NCI-H748 (cell line): ENCODE measurements around the gene EAF1.
A peak's percentile ranks its signal among the peaks of the same experiment; 100 is the strongest.
"Not testable (repeated sequence)": the region's sequence is repeated elsewhere in the genome, so short reads cannot be mapped to it uniquely, and the experiment has no call there.

Experiments
- DNase-seq: peaks from one replicate; lab custom pipeline; 2025; ENCODE audit not compliant: unreplicated experiment; lab: John Stamatoyannopoulos, UW

The EAF1 gene

DNA sequence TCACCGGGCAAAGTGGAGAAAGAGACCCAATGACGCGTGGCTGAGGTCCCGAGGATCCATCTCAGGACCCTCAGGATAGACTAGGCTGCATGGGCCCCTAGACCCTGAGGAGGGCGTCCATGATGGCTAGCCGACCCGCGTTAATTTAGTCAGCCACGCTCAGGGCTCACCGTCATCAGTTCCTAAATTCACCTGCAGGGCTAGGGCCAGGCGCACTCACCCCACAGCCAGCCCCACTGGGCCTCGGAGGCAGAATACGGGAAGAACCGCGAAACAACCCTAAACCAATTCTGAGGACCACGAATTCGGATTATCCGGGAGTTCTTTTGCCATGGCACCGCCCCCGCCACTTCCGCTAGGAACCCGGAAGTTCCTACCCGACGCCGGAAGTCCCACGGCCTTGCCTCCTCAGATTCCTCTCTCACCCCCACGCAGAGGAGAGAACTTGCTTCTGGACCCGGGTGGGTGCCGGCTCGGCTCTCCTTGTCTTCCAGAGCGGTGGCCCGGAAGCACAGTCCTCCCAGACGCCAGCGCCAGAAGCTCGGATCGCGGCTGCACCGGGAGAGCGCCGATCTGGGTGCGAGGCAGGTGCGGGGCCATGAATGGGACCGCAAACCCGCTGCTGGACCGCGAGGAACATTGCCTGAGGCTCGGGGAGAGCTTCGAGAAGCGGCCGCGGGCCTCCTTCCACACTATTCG is at the start of gene EAF1, which contains the start of gene METTL6:
Gene EAF1, plus strand, starts transcription at position 417 of the 699 bp plus-strand sequence. Its CDS starts 182 bp downstream, at position 599.
Gene METTL6, minus strand, starts transcription at position 363 of the 699 bp plus-strand sequence. CDS start 1,033 bp downstream, outside the sequence.
- DNase-seq: peak; percentile 79

DNA sequence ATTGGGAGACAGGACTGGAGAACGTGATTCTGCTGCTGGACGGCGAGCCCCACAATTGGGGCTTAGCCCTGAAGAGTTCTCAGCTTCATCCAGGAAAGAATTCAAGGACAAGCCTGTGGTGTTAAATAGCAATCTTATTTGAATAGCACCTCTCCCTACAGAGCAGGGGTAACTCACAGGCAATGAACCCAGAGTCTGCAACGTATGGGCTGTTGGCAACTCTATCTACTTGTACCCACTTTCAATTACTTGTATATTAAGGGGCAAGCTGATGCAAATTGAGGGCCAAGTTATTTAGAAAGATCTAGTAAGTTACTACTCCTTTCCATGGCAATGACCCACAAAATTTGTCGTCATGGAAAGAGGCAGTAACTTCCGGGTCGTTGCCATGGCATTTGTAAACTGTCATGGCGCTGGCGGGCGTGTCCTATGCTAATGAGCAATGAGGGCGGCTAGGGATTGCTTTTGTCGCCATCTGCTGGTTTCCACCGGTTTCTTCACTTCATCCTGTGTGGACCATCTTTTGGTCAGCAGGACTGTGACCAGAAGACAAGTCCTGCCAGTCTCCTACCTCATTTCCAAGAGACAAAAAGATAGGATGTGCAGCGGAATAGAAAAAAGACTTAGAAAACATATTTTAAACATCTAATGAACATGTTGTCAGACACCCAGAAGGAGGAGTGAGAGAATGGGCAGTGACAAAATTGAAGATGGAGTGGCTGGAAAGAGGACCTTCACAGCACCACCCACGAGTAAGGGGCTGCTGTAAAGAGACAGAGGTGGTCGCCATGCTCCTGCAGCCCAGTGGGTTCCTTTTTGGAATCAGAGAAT is 49.2 kb upstream of the EAF1 start:
- DNase-seq: peak; percentile 90

DNA sequence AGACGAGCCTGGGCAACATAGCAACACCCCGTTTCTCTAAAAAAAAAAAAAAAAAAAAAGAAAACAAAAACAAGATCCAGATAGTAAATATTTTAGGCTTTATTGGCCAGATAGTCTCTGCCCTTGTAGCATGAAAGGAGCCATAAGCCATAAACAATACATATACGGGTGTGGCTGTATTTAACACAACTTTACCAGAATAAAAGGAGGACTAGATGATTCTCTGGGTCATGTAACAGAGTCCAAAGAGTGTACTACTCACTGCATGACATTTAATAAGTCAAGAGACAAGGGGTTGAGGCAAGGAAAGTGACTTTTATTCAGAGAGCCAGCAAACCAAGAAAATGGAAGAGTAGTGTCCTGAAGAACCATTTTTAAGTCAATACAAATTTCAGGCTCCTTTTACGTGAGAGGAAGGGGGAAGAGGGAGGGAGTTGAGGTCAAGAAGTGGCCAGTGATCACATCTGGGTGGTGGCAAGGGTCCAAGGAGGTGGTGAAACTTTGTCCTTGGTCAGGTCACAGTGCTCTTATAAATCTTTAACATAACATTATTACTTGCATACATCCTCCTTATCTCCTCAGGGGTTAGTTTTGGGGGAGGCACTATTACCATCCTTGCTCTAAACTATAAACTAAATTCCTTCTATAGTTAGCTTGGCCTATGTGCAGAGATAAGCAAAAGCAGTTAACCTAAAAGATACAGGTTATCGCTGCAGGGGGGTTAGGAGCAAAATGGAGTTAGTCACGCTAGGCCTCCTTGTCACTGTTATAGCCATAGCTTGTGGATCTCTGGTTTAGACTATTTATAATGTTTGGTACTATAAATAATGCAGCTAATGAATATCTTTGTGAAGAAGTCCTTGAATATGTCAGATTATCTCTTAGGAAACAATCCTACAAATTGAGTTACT is 46.2 kb upstream of the EAF1 start:
- no peak for DNase-seq

DNA sequence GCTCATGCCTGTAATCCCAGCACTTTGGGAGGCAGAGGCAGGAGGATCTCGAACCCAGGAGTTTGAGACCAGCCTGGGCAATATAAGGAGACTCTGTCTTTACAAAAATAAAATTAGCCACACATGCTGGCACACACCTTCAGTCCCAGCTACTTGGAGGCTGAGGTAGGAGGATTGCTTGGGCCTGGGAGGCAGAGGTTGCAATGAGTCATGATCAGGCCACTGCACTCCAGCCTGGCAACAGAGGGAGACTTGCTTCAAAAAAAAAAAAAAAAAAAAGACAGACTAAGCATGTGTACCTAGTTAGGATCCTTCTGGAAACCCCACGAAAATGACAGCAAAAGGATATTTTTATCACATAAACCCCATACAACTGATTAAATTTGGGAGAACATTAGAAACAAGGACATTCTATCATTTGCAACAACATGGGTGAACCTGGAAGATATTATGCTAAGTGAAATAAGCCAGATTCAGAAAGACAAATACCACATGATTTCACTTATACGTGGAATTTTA is 44.9 kb upstream of the EAF1 start:
- DNase-seq: no peak

DNA sequence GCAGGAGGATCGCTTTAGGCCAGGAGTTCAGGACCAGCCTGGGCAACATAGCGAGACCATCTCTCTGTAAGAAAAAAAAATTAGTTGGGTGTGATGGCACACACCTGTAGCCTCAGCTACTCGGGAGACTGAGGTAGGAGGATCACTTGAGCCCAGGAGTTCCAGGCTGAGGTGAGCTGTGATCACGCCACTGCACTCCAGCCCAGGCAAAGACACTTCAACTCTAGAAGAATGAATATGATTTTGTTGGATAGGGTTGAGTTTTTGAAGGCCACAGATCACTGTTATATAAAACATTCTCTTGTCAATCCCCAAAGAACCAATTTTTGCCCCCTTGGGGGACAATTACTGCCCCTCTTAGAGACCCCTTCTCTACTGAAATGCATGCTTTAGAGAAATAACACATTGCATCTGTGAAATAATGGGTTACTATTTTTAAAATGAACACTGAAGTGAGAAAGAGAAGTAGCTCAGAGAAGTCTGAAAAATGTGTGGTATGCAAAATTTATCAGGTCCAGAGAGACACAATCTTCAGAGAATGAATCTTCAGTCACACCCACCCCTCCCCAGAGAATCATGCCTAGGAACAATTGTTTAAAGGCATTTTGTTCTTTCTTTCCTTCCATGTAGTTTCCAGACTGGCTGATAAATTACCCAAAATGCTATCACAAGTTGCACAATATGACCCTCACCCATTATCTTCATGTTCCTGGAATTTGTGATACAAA is 42.7 kb upstream of the EAF1 start:
- DNase-seq: no peak

DNA sequence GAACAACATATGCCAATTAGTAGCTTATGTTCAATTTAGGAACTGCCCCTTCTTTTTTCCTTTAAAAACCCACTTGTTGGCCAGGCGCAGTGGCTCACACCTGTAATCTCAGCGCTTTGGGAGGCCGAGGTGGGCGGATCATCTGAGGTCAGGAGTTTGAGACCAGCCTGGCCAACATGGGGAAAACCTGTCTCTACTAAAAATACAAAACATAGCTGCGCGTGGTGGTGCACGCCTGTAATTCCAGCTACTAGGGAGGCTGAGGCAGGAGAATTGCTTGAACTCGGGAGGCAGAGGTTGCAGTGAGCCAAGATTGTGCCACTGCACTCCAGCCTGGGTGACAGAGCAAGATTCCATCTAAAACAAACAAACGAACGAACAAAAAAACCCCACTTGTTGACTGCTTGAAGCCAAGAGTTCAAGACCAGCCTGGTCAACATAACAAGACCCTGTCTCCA is 42.1 kb upstream of the EAF1 start:
- not testable (repeated sequence) for DNase-seq

DNA sequence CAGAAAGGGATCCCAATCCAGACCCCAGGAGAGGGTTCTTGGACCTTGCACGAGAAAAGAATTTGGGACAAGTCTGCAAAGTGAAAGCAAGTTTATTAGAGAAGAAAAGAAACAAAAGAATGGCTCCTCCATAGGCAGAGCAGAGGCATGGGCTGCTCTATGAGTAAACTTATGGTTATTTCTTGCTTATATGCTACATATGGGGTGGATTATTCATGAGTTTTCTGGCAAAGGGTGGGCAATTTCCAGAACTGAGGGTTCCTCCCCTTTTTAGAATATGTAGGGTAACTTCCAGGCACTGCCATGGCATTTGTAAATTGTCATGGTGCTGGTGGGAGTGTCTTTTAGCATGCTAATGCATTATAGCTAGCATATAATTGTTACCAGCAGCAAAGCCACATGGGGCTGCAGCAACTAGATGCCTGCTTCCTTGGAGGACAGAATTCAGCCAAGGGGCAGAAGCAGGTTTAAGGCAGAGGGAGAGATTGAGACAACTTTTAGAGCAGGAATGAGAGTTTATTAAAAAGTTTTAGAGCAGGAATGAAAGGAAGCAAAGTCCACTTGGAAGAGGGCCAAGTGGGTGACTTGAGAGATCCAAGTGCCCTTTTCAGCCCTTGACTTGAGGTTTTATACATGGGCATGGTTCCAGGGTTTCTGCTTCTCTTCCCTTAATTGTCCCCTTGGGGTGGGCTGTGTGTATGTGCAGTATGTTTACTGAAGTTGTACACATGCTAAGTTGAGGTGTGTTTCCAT is 41.3 kb upstream of the EAF1 start:
- DNase-seq: no peak

DNA sequence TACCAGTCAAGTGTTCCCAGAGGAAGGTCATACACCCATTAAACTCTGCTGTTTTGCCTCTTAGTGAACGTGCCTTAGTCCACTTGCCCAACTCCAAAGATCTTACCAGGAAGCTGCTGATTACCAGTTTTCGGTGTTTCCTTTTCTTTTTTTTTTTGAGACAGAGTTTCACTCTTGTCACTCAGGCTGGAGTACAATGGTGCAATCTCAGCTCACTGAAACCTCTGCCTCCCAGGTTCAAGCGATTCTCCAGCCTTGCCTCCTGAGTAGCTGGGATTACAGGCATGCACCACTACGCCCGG is 40.8 kb upstream of the EAF1 start:
- not testable (repeated sequence) for DNase-seq

DNA sequence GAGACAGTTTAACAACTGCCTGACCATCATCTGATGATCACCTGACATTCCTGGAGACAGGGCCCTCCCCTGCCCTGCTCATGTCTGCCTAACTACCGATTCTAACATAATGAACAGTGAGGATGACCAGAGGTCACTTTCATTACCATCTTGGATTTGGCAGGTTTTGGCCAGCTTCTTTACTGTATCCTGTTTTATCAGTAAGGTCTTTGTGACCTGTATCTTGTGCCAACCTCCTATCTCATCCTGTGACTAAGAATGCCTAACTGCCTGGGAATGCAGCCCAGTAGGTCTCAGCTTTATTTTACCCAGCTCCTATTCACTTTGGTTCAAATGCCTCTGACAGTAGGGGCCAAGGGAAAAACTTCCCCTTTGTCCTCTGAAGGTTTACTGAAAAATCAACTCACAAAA is 40.2 kb upstream of the EAF1 start:
- DNase-seq: no peak

DNA sequence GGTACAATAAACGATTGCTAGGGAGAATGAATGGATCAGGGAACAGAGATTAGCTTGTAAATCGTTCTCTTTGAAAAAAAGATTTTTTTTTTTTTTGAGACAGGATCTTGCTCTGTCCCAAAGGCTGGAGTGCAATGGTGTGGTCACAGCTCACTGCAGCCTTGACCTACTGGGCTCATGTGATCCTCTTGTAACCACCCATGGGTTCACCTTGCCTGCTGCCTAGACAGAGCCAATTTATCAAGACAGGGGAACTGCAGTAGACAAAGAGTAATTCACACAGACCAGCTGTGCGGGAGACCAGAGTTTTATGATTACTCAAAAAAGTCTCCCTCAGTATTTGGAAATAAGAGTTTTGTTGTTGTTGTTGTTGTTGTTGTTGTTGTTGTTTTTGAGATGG is 39.7 kb upstream of the EAF1 start:
- DNase-seq: no peak

DNA sequence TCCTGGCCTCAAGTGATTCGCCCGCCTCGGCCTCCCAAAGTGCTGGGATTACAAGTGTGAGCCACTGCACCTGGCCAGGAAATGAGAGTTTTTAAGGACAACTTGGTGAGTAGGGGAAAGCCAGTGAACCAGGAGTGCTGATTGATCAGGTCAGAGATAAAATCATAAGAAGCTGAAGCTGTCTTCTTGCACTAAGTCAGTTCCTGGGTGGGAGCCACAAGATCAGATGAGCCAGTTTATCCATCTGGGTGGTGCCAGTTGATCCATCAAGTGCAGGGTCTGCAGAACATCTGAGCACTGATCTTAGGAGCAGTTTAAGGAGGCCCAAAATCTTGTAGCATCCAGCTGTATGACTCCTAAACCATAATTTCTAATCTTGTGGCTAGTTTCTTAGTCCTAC is 39.1 kb upstream of the EAF1 start:
- not testable (repeated sequence) for DNase-seq

DNA sequence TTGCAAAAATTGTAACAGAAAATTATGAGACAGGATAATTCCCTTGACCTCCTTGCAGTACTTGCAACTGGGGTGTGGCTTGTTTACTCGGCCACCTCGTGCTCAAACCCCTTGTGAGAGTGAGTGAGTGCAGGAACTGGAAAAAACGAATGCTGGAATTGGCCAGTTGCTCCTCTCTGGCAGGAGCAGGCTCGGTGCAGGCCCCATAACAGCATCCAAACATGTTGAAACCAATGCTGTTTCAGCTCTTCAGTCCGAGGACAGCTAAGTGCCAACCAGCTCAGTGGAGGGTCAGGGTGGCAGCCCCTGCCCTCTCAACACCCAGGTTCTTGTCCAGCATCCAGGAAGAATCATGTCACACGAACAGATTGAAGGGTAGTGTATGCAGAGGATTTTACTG is 36.9 kb upstream of the EAF1 start:
- DNase-seq: peak; percentile 4

DNA sequence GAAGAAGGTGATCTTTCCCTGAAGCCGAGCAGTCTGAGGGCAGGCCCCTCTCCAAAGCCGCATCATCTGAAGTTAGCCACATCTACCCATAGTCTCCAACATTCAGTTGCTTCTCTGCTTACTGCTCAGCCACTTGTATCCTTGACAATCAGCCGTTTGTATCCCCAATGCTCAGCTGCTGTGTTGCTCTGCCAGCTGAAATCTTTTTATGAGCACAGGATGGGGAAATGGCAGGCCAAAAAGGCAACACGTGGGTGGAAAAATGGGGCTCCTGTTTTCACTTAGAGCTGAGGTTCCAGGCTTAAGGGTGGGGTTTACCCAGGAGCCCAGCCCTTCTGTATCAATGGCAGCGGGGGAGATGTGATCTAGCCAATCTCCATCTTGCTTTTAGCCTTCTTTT is 36.4 kb upstream of the EAF1 start:
- no peak for DNase-seq

DNA sequence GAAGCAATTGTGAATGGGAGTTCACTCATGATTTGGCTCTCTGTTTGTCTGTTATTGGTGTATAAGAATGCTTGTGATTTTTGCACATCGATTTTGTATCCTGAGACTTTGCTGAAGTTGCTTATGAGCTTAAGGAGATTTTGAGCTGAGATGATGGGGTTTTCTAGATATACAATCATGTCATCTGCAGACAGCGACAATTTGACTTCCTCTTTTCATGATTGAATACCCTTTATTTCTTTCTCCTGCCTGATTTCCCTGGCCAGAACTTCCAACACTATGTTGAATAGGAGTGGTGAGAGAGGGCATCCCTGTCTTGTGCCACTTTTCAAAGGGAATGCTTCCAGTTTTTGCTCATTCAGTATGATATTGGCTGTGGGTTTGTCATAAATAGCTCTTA is 34.1 kb upstream of the EAF1 start:
- DNase-seq: not testable (repeated sequence)

DNA sequence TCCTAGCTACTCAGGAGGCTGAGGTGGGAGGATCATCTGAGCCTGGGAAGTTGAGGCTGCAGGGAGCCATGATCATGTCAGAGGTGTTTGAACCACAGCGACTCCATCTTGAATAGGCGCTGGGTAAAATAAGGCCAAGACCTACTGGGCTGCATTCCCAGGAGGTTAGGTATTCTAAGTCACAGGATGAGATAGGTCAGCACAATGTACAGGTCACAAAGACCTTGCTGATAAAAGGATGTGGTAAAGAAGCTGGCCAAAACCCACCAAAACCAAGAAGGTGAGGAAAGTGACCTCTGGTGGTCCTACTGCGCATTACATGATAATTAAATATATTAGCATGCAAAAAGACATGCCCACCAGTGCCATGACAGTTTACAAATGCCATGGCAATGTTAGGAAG is 28.7 kb upstream of the EAF1 start:
- not testable (repeated sequence) for DNase-seq

DNA sequence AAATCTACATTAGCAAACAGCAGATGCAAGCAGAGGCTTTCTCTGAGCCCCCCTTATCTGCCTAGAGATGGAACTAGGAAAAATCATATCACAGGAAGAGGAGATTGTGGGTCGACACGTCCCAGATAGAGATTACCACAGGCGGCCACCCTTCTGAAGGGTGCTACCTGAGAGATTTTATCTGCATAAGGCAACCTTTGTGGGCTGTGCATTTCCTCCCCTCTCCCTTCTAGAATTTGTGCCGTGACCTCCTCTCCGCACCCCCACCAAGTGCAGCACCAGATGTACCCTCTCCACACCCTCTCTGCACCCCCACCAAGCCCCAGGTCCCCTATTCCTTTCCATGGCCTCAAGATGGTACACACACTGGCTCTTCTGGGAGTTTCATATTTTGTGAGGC is 27.4 kb upstream of the EAF1 start:
- DNase-seq: no peak

DNA sequence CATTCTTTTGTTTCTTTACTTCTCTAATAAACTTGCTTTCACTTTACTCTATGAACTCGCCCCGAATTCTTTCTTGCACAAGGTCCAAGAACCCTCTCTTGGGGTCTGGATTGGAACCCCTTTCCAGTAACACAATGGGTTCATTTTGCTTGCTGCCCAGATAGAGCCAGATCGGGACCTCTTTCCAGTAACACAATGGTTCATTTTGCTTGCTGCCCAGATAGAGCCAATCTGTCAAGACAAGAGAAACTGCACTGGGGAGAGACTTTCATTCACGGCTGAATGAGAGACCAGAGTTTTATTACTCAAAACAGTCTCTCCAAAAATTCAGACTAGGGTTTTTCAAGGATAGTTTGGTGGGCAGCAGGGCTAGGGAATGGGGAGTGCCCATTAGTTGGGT is 25.5 kb upstream of the EAF1 start:
- DNase-seq: no peak

DNA sequence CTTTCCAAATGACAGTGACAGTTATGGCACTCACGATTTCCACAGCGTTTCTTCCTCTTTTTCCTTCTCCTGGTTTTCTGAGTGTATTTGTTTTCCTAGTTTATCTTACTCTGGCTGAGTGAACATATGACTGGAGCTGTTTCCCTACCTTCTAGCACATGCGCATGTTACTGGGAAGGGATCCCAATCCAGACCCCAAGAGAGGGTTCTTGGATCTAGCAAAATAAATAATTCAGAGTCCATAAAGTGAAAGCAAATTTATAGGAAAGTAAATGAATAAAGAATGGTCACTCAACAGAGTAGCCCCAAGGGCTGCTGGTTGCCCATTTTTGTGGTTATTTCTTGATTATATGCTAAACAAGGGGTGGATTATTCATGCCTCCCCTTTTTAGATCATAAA is 23.9 kb upstream of the EAF1 start:
- no peak for DNase-seq

DNA sequence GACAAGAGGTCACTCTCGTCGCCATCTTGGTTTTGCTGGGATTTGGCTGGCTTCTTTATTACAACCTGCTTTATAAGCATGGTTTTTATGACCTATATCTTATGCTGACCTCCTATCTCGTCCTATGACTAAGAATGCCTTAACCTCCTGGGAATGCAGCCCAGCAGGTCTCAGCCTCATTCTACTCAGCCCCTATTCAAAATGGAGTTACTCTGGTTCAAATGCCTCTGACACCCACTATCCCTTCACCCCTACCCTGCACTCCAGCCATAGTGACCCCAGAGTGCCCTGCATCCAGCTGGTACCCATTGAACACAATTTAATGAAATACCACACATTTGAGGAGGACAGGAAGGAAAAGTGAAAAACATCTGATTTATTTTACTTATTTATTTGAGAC is 23.4 kb upstream of the EAF1 start:
- DNase-seq: no peak

DNA sequence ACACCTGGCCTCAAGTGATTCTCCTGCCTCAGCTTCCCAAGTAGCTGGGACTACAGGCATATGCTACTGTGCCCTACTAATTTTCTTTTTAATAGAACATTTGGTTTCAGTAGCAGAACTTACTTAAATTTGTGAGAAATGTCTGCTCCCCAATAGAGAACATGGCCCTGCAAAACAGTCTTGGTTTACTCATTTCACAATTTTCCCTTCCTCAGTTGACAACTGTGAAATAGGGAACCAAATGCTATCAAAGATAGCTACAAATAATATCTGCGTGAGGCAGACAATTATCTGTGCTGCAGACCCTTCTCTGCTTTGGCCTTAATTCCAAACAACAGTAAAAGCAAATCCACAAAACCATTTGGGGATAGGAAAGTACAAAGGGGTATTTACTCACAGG is 22.6 kb upstream of the EAF1 start:
- DNase-seq: no peak
